ENCODE results near the gene SMG7. TPM values are rescaled to one million over a fixed set of nuclear protein-coding genes. Genes with fewer than 3 reads are reported as not detected.

Gene SMG7, protein sequence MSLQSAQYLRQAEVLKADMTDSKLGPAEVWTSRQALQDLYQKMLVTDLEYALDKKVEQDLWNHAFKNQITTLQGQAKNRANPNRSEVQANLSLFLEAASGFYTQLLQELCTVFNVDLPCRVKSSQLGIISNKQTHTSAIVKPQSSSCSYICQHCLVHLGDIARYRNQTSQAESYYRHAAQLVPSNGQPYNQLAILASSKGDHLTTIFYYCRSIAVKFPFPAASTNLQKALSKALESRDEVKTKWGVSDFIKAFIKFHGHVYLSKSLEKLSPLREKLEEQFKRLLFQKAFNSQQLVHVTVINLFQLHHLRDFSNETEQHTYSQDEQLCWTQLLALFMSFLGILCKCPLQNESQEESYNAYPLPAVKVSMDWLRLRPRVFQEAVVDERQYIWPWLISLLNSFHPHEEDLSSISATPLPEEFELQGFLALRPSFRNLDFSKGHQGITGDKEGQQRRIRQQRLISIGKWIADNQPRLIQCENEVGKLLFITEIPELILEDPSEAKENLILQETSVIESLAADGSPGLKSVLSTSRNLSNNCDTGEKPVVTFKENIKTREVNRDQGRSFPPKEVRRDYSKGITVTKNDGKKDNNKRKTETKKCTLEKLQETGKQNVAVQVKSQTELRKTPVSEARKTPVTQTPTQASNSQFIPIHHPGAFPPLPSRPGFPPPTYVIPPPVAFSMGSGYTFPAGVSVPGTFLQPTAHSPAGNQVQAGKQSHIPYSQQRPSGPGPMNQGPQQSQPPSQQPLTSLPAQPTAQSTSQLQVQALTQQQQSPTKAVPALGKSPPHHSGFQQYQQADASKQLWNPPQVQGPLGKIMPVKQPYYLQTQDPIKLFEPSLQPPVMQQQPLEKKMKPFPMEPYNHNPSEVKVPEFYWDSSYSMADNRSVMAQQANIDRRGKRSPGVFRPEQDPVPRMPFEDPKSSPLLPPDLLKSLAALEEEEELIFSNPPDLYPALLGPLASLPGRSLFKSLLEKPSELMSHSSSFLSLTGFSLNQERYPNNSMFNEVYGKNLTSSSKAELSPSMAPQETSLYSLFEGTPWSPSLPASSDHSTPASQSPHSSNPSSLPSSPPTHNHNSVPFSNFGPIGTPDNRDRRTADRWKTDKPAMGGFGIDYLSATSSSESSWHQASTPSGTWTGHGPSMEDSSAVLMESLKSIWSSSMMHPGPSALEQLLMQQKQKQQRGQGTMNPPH
- total RNA-seq (2012; rRNA removed) (20.8 and 22.6 TPM in 2 replicates), polyA plus RNA-seq (2012; rRNA removed) (17.2 and 18.1 TPM in 2 replicates), Bru-seq, nascent RNA (percentile 82 among the genes with signal in this experiment), BruChase-seq, experiment 1, labeled RNA remaining after a 6-hour chase (percentile 73 among the genes with signal in this experiment), BruChase-seq, experiment 2, labeled RNA remaining after a 2-hour chase (percentile 81 among the genes with signal in this experiment)
- polyA plus RNA-seq (2012; cell fraction: cytosol; rRNA removed): 8.2 and 8.6 TPM in 2 replicates
- 13.7 and 32.0 TPM in 2 replicates for polyA plus RNA-seq (2012; cell fraction: nucleus; rRNA removed; ENCODE audit: low replicate concordance)
- long read RNA-seq, partial matches to known transcripts: 2 of 7 reads
- long read RNA-seq, other reads (novel, unspliced or antisense): 5 of 7 reads

DNA sequence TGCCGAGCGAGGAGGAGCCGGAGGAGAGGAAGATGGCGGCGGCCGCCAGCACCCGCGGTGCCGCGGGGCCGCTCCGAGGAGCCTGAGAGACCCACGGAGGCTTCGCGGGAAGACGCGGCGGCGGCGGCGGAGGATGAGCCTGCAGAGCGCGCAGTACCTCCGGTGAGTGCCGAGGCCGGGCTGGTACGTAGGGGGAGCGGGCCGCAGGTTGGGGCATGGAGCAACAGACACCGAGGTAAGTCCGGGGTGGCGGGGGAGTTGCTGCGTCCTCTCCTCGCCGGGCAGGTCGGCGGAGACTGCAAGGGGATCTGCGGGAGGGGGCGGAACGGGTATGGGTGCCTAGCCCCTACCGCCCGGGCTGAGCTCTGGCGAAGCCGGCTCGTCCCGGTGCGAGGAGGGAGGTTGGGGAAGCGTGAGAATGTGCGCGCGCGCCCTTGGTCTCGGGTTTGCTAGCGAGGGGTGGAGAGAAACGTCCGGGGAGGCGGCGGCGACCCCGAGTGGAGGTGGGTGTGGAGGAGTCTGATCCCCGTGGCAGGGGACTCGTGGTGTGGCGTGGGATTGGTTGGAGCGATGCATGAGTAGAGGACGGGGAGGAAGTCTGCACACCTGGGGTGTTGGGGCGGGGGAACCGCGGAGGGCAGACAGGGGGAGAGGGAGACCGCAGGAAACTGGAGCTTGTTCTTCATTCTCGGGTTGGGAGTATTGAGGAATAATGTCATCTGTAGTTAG lies at the start of gene SMG7:
Gene SMG7 (plus strand): TSS at position 12 of the 729 bp plus-strand sequence. CDS start 122 bp downstream, at position 134.
- Histone ChIP-seq H3K9me1 (ENCODE audit: insufficient read depth, low read length) (no peaks in the 10 kb centered on the region; the same call in 1 of the 2 replicates), H3K79me1 (ENCODE audit: low read depth in 1 of 2, low read length in 2 of 2) (peaks cover 7 to 34% of the 10 kb centered on the region in 2 experiments; a peak in 3 of 4 replicates), H4K91ac (ENCODE audit: insufficient read depth, low read depth, low read length) (peak within 1 kb of the TSS; percentile 97), H3K9me3 (ENCODE audit: control insufficient read depth, insufficient read depth, low read length) (no peaks in the 10 kb centered on the region), H3K36me3 (ENCODE audit: control insufficient read depth, insufficient read depth, low read length) (no peaks in the 10 kb centered on the region), H4K5ac (ENCODE audit: low read depth, low read length) (peak within 1 kb of the TSS; percentile 99), H3K18ac (ENCODE audit: low read depth, low read length) (peak within 1 kb of the TSS; percentile 84), H3K56ac (ENCODE audit: extremely low read depth, insufficient read depth, low read length) (peak within 1 kb of the TSS; percentile 93), H2BK120ac (ENCODE audit: low read depth, low read length) (peak within 1 kb of the TSS; percentile 97), H4K8ac (ENCODE audit: low read depth in 2 of 2, low read length in 2 of 2) (peak within 1 kb of the TSS; percentile 76 to 98), H3K4ac (ENCODE audit: low read depth, low read length) (peak within 1 kb of the TSS; percentile 98), H3K23ac (ENCODE audit: low read depth, low read length) (peak within 1 kb of the TSS; percentile 77), H4K20me1 (ENCODE audit: insufficient read depth, low read length) (peaks cover 14% of the 10 kb centered on the region; the same call in 1 of the 2 replicates), H2BK20ac (ENCODE audit: low read depth, low read length) (peak within 1 kb of the TSS; percentile 68; the same call in 1 of the 2 replicates), H3K4me2 (ENCODE audit: low read depth, low read length) (peak within 1 kb of the TSS; percentile 97), H3K27ac (ENCODE audit: insufficient read depth, low read length) (peak within 1 kb of the TSS; percentile 98), H2BK5ac (ENCODE audit: low read depth, low read length, poor library complexity, severe bottlenecking) (peak within 1 kb of the TSS; percentile 96), H3K14ac (replicated peaks; ENCODE audit: low read depth, low read length) (peak within 1 kb of the TSS; percentile 89), H2AK9ac (replicated peaks; ENCODE audit: low read depth, low read length, poor library complexity) (peak within 1 kb of the TSS; percentile 89), H2AFZ (replicated peaks; ENCODE audit: low read length, poor library complexity) (peak within 1 kb of the TSS; percentile 97), H3K9ac (ENCODE audit: low read depth, low read length) (peak within 1 kb of the TSS; percentile 96), H3K4me1 (ENCODE audit: control insufficient read depth, insufficient read depth, low read length) (peaks cover 2% of the 10 kb centered on the region; the same call in 1 of the 2 replicates), H2BK15ac (ENCODE audit: low read depth, low read length) (peak within 1 kb of the TSS; percentile 91; the same call in 1 of the 3 replicates), H3K4me3 (ENCODE audit: insufficient read depth, low read depth, low read length) (peak within 1 kb of the TSS; percentile 99), H2AK5ac (ENCODE audit: low read depth, low read length) (peak within 1 kb of the TSS; percentile 62; the same call in 1 of the 2 replicates), H3K27me3 (ENCODE audit: control insufficient read depth, insufficient read depth, low read length) (no peaks in the 10 kb centered on the region)
- ATAC-seq (ENCODE audit: low read depth) (peak; percentile 6), DNase-seq (peak; percentile 12)
- ChIA-PET POLR2A (ENCODE audit: unreplicated experiment) (interaction anchor here (0.6 kb wide), 1 partner anchor 1631 kb away, joined by 3 read pairs; no protein-coding TSS in a partner anchor), CTCF (interaction anchor here (1.3 kb wide), 1 partner anchor 42 kb away, joined by 3 read pairs; no protein-coding TSS in a partner anchor)
- 1% methylated on average over 31 of the region's 70 CpGs; no CpG with 5 or more reads in 1 of the 2 experiments for WGBS, 2 experiments (ENCODE audit: extremely low coverage in 2 of 2, insufficient read length in 1 of 2)
- in situ Hi-C loops (cut with MboI; ENCODE audit: low sequenced_read_pairs) (loop anchor here (5.0 to 10.0 kb wide), 2 partner anchors 70 to 152 kb away; no protein-coding TSS in a partner anchor), dilution Hi-C loops (cut with HindIII; ENCODE audit: low sequenced_read_pairs, unreplicated experiment) (no loop called here), intact Hi-C loops (cut with micrococcal nuclease) (loop anchor here (1.0 to 5.0 kb wide), 5 partner anchors 28 to 450 kb away; partner anchors contain the start of gene LAMC1)
- TF ChIP-seq, protein P1, sequence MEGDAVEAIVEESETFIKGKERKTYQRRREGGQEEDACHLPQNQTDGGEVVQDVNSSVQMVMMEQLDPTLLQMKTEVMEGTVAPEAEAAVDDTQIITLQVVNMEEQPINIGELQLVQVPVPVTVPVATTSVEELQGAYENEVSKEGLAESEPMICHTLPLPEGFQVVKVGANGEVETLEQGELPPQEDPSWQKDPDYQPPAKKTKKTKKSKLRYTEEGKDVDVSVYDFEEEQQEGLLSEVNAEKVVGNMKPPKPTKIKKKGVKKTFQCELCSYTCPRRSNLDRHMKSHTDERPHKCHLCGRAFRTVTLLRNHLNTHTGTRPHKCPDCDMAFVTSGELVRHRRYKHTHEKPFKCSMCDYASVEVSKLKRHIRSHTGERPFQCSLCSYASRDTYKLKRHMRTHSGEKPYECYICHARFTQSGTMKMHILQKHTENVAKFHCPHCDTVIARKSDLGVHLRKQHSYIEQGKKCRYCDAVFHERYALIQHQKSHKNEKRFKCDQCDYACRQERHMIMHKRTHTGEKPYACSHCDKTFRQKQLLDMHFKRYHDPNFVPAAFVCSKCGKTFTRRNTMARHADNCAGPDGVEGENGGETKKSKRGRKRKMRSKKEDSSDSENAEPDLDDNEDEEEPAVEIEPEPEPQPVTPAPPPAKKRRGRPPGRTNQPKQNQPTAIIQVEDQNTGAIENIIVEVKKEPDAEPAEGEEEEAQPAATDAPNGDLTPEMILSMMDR (conservative IDR thresholded peaks at IDR 0.05; ENCODE audit: low read depth, low read length): no peak
- TF ChIP-seq MXI1 (IDR thresholded peaks at IDR 0.05; ENCODE audit: borderline replicate concordance, low read depth, low read length) (no peak; the same call in 1 of the 2 replicates), CEBPB (IDR thresholded peaks at IDR 0.05; ENCODE audit: low read depth, low read length) (no peak), MAZ (IDR thresholded peaks at IDR 0.05; ENCODE audit: borderline replicate concordance, low read depth, low read length) (no peak), RFX5 (IDR thresholded peaks at IDR 0.05; ENCODE audit: low read depth, low read length) (no peak), BHLHE40 (IDR thresholded peaks at IDR 0.05; ENCODE audit: low read depth, low read length) (no peak), RCOR1 (IDR thresholded peaks at IDR 0.05; ENCODE audit: insufficient replicate concordance, low read length) (no peak)
- BruUV-seq (replicated peaks): no TSS peak

Measured in IMR-90 (cell line).